OCI-LY7 (cell line): ENCODE results near the gene MOCS1. TPM values are rescaled to one million over a fixed set of nuclear protein-coding genes. Genes with fewer than 3 reads are reported as not detected.

Source experiments
- BruUV-seq: library from RNA; stranded (reverse); fragments of 400-500 nt; replicated peaks from 2 replicates; lab custom pipeline; 2021; lab: Mats Ljungman, UMichigan
- CTCF ChIA-PET: fragments of 300-600 bp; sonication (Branson Sonifier 250); formaldehyde crosslinking; loops from one replicate; lab custom pipeline; 2022; ENCODE audit warnings: antibody characterized with exemption; ENCODE audit not compliant: unreplicated experiment; lab: Charles Lee
- POLR2A ChIA-PET: fragments of 300-600 bp; sonication (Branson Sonifier 250); formaldehyde crosslinking; loops from one replicate; lab custom pipeline; 2022; ENCODE audit warnings: antibody characterized with exemption; lab: Charles Lee
- DNase-seq: peaks from one replicate; pipeline ENCODE4 v3.0.0-alpha.2; 2015; ENCODE audit warnings: low spot score
- H2AFZ ChIP-seq: fragments of 200-600 bp; sonication (generic), shearing (Covaris generic); 2 replicates; pipeline ENCODE4 v1.6.1; 2014; ENCODE audit warnings: mild to moderate bottlenecking, antibody characterized with exemption, low read length, moderate library complexity
- H3K27ac ChIP-seq: fragments of 200-600 bp; sonication (generic); 2 replicates; pipeline ENCODE4 v1.5.1; 2014; ENCODE audit warnings: mixed run types, low read depth, mild to moderate bottlenecking, moderate library complexity, low read length, inconsistent platforms; ENCODE audit not compliant: poor library complexity, severe bottlenecking
- H3K36me3 ChIP-seq: fragments of 200-600 bp; sonication (generic); 2 replicates; pipeline ENCODE4 v1.6.1; 2014; ENCODE audit warnings: mild to moderate bottlenecking, antibody characterized with exemption, low read length, moderate library complexity, mixed read lengths; ENCODE audit not compliant: insufficient read depth
- H3K4me1 ChIP-seq: fragments of 200-600 bp; sonication (generic); 2 replicates; pipeline ENCODE4 v1.5.1; 2014; ENCODE audit warnings: mild to moderate bottlenecking, low read length; ENCODE audit not compliant: insufficient read depth, poor library complexity, severe bottlenecking
- H3K4me2 ChIP-seq: fragments of 200-600 bp; sonication (generic); 2 replicates; pipeline ENCODE4 v1.6.1; 2014; ENCODE audit warnings: mild to moderate bottlenecking, low read length
- H3K4me3 ChIP-seq: fragments of 200-600 bp; sonication (generic); 2 replicates; pipeline ENCODE4 v1.5.1; 2014; ENCODE audit warnings: mild to moderate bottlenecking, low read depth, low read length; ENCODE audit not compliant: poor library complexity, severe bottlenecking
- H3K79me2 ChIP-seq: fragments of 200-600 bp; sonication (generic); 2 replicates; pipeline ENCODE4 v1.6.1; 2016; ENCODE audit warnings: low read depth, mild to moderate bottlenecking, low read length, moderate library complexity, mixed read lengths; ENCODE audit not compliant: insufficient read depth
- H3K9me2 ChIP-seq: fragments of 200-600 bp; sonication (generic); 2 replicates; pipeline ENCODE4 v1.6.1; 2016; ENCODE audit warnings: mild to moderate bottlenecking, low read length, mixed read lengths; ENCODE audit not compliant: insufficient read depth
- H3K9me3 ChIP-seq: fragments of 200-600 bp; sonication (generic); 2 replicates; pipeline ENCODE4 v1.6.1; 2014; ENCODE audit warnings: mild to moderate bottlenecking, mixed run types, low read length, mixed read lengths
- H4K20me1 ChIP-seq: fragments of 200-600 bp; sonication (generic); 2 replicates; pipeline ENCODE4 v1.6.1; 2014; ENCODE audit warnings: mild to moderate bottlenecking, antibody characterized with exemption, low read length, moderate library complexity, mixed read lengths; ENCODE audit not compliant: insufficient read depth
- EZH2phosphoT487 ChIP-seq: fragments of 200-600 bp; sonication (generic); IDR thresholded peaks from 2 replicates; pipeline ENCODE4 v1.6.1; 2018; ENCODE audit warnings: low read depth, borderline replicate concordance, mild to moderate bottlenecking, mixed run types, antibody characterized with exemption, low read length, moderate library complexity, mixed read lengths
- intact Hi-C: fragments of 100-400 bp; cut with micrococcal nuclease; formaldehyde crosslinking; loops from one replicate; pipeline ENCODE4 v1.10.0; 2022; ENCODE audit not compliant: unreplicated experiment
- total RNA-seq, 2 experiments: library from RNA; depleted of rRNA in 1 of 2; stranded (reverse); fragments of >200 nt in 1 of 2; shearing (Covaris generic) in 1 of 2; gene quantifications; 2 replicates each; pipeline ENCODE4 v1.2.3, GENCODE V29; 2014 to 2022
- TF ChIP-seq, protein P1 (sequence below): fragments of 200-600 bp; sonication (generic); conservative IDR thresholded peaks from 2 replicates; pipeline ENCODE4 v1.5.1; 2014; ENCODE audit warnings: mild to moderate bottlenecking, antibody characterized with exemption, low read length, moderate library complexity, mixed read lengths

MOCS1 gene
- total RNA-seq, 2 experiments from 2014 or later: not detected

DNA sequence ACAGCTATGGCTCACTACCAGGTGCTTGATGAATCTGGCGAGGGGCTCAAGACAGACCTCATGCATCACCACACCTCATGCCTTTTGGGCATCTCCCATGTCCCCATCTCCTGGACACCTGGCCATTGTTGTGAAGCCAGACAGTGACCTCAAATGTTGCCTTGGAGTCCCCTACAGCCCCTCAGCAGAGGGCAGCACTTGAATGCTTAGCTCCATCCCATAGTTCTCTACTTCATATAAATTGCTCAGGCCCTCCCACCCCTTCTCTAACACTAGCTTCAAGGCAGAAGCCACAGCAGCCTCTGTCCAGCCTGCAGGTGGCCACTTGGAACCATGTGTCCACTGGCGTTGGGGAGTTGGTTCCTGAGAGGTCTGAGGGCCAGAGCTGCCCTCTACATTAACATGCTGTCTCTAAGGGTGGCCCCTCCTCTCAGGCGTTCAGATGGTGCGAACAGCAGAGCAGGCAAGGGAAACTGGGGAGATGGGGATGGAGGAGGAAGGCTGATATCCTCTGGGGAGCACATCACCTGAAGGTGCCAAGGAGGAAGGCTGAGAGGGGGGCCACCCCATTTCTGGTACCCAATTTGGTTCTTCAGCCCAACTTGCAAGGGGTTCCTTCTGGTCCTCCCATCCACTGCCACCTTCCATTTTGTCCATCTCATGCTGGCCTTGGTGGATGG, 31.3 kb downstream of the MOCS1 start:
- Histone ChIP-seq H3K27ac (no peak overlapping the region), H3K4me1 (no peaks in the 10 kb centered on the region), H3K9me2 (no peaks in the 10 kb centered on the region), H3K4me2 (no peak overlapping the region), H3K79me2 (no peaks in the 10 kb centered on the region), H2AFZ (no peak overlapping the region), H4K20me1 (no peaks in the 10 kb centered on the region), H3K36me3 (no peaks in the 10 kb centered on the region), H3K9me3 (no peaks in the 10 kb centered on the region), H3K4me3 (no peak overlapping the region)
- no peak for DNase-seq
- CTCF ChIA-PET: no interaction called here
- POLR2A ChIA-PET: no interaction called here
- intact Hi-C loops: no loop called here
- BruUV-seq: no TSS peak
- TF ChIP-seq EZH2phosphoT487: no peak
- TF ChIP-seq, protein P1, sequence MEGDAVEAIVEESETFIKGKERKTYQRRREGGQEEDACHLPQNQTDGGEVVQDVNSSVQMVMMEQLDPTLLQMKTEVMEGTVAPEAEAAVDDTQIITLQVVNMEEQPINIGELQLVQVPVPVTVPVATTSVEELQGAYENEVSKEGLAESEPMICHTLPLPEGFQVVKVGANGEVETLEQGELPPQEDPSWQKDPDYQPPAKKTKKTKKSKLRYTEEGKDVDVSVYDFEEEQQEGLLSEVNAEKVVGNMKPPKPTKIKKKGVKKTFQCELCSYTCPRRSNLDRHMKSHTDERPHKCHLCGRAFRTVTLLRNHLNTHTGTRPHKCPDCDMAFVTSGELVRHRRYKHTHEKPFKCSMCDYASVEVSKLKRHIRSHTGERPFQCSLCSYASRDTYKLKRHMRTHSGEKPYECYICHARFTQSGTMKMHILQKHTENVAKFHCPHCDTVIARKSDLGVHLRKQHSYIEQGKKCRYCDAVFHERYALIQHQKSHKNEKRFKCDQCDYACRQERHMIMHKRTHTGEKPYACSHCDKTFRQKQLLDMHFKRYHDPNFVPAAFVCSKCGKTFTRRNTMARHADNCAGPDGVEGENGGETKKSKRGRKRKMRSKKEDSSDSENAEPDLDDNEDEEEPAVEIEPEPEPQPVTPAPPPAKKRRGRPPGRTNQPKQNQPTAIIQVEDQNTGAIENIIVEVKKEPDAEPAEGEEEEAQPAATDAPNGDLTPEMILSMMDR: 0 out of 2 replicates have a peak, but pooled peaks have one; percentile 13

DNA sequence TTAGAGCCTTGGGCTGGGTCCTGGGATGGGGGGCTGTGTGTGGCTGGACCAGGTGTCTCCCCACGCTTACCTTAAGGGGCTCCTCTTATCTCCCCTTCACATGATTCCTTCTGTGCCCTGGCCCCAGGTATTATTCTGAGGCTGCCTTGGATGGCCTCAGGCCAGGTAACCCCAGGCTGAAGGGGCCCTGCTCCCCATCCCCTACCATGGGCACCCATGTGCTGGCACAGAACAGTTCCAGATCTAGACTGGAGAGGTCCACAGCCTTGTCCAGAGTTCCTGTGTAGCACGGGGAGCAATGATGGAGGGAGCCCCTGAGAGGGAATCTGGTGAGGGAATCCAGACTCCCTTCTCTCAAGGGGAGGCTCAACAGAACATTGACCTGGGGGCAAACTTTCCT, 32.1 kb downstream of the MOCS1 start:
- Histone ChIP-seq H3K4me3 (no peak overlapping the region), H3K4me2 (no peak overlapping the region), H3K9me2 (no peaks in the 10 kb centered on the region), H2AFZ (no peak overlapping the region), H4K20me1 (no peaks in the 10 kb centered on the region), H3K27ac (no peak overlapping the region), H3K9me3 (no peaks in the 10 kb centered on the region), H3K79me2 (no peaks in the 10 kb centered on the region), H3K4me1 (no peaks in the 10 kb centered on the region), H3K36me3 (no peaks in the 10 kb centered on the region)
- DNase-seq: no peak
- TF ChIP-seq EZH2phosphoT487: no peak
- TF ChIP-seq, protein P1: no peak
- intact Hi-C loops: no loop called here
- CTCF ChIA-PET: no interaction called here
- no TSS peak for BruUV-seq
- POLR2A ChIA-PET: no interaction called here

DNA sequence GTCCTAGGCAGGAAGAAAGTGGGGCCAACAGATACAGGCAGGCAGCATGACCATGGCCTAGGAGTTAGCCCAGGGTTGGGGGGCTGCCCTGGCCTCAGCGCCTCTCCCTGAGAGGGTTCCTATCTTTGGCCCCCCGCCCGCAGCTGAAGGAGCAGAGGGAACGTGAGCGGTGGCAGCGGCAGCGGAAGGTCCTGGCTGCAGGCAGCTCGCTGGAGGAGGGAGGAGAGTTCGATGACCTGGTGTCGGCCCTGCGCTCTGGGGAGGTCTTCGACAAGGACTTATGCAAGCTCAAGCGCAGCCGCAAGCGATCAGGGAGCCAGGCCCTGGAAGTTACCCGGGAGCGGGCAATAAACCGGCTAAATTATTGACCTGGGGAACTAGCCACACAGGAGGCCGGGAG, 32.6 kb downstream of the MOCS1 start:
- ChIA-PET CTCF (no interaction called here), POLR2A (no interaction called here)
- BruUV-seq: no TSS peak
- TF ChIP-seq, protein P1: no peak
- TF ChIP-seq EZH2phosphoT487: no peak
- Histone ChIP-seq H3K9me2 (no peaks in the 10 kb centered on the region), H3K4me2 (no peak overlapping the region), H3K79me2 (no peaks in the 10 kb centered on the region), H3K27ac (no peak overlapping the region), H3K9me3 (no peaks in the 10 kb centered on the region), H3K4me3 (no peak overlapping the region), H4K20me1 (no peaks in the 10 kb centered on the region), H3K36me3 (no peaks in the 10 kb centered on the region), H3K4me1 (no peaks in the 10 kb centered on the region), H2AFZ (no peak overlapping the region)
- DNase-seq: no peak
- intact Hi-C loops: no loop called here
